Gastroesophageal sphincter (tissue), 3 donors: ENCODE data around the gene CEP135.

ENCODE experiments used
- CTCF ChIP-seq, 4 experiments: fragments of 200-600 bp in 2 of 4; fragments of 450-650 bp in 2 of 4; sonication (generic) in 1 of 4; IDR thresholded peaks; one replicate each; pipeline ENCODE4 v1.5.1; 2017 to 2019; ENCODE audit warnings: antibody characterized with exemption in 4 of 4, mild to moderate bottlenecking in 2 of 4, moderate library complexity in 2 of 4
- EP300 ChIP-seq: sonication (generic); formaldehyde crosslinking; IDR thresholded peaks from one replicate; pipeline ENCODE4 v1.6.1; 2017; ENCODE audit warnings: antibody characterized with exemption, mild to moderate bottlenecking
- POLR2AphosphoS5 ChIP-seq: sonication (generic); formaldehyde crosslinking; IDR thresholded peaks from one replicate; pipeline ENCODE4 v1.6.1; 2017; ENCODE audit warnings: antibody characterized with exemption

GRCh38 chr4:55973650-55974049 lies 24.9 kb downstream of the CEP135 start:
- TF ChIP-seq CTCF (IDR thresholded peaks at IDR 0.05) = no peak
- TF ChIP-seq POLR2AphosphoS5 = no peak
- TF ChIP-seq EP300 = no peak
